HG03108 (cell line): ENCODE results near the gene TUBA8.

Source experiments
- ATAC-seq: cut with Tn5 transposase; IDR thresholded peaks from one replicate; pipeline ENCODE4 v1.9.1; 2021; ENCODE audit warnings: moderate library complexity; ENCODE audit not compliant: unreplicated experiment

Gene TUBA8

DNA sequence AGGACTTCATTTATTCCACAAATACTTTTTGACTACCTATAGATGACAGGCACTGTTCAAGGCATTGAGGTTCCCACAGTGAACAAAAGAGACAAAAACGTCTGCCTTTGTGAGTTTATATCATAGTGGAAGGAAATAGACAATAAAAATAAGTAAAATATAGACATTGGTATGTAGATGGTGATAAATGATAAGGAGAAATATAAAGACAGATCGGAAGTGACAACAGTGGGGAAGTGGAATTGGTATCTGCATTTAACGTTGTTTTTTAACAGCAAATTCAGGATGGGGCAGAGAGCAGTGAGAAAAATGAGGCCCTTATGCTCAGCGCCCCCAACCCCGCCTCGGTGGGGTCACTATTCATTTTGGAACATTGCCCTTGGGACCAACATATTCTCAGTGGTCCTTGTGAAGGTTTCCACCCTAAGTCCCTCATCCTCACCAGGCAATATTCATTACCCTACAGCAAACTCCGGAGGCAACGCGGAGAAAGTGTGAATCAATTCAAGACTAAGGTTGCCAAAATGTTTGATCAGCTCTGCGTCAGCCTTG is 33.4 kb upstream of the TUBA8 start:
- ATAC-seq = no peak

DNA sequence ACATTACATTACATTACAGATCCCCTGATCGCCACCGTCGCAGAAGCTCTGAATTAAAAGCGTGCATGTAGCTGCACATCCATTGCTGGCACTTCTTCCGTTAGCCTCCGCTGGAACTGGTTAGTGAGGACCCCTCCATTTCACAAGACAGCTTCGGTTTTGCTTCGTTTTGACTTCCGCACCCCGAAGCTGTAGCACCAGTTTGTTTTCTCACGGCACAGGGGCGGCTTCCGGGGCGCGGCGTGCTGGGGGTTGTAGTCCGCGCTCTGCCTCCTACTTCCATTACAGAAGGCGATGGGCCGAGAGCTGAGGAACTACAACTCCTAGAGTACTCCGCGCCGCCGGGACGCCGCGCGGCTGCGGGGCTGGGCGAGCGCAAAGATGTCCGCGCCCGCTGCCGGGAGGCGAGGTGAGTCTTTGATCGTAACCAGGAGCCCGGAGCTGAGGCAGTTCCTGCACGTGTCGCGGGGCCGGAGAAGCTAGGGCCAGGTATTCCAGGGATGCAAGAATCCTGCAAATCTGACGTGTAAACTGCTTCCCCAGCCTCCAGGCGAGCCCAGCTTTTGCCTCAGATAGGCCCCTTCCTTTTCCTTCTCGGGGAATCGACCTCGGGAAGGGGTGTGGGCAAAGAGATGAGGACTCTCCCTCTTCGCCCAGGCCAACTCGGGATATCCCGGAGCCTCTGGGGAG is 32.8 kb upstream of the TUBA8 start, which contains the start of gene PEX26:
PEX26 (plus strand) TSS at position 352 of the 690 bp plus-strand sequence. CDS start 387 bp downstream, outside the sequence.
- peak; percentile 93 for ATAC-seq

DNA sequence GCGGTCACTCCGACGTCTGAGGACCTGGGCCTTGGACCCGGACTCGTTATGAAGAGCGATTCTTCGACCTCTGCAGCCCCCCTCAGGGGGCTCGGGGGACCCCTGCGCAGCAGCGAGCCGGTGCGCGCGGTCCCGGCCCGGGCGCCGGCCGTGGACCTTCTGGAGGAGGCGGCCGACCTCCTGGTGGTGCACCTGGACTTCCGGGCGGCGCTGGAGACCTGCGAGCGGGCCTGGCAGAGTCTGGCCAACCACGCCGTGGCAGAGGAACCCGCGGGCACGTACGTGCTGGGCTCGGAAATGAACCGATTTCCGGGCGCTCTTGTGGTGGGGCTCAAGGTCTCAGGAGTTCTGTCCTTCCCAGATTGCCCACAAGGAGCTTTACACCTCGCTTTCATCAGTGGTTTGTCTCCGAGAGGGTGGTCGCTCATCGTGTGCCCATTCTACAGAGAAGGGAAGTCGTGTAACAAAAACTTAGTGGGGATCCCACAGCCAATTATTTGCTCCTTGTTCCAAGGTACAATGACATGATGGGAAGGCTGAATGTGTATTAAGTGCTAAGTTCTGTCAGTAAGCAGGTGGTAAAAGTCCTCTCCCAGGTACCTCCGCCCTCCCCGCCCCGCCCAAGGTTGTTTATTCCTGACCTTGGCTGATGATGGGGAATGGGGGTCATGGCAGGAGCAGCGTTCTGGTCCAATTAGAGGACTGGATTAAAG is 32.1 kb upstream of the TUBA8 start:
- no peak for ATAC-seq

DNA sequence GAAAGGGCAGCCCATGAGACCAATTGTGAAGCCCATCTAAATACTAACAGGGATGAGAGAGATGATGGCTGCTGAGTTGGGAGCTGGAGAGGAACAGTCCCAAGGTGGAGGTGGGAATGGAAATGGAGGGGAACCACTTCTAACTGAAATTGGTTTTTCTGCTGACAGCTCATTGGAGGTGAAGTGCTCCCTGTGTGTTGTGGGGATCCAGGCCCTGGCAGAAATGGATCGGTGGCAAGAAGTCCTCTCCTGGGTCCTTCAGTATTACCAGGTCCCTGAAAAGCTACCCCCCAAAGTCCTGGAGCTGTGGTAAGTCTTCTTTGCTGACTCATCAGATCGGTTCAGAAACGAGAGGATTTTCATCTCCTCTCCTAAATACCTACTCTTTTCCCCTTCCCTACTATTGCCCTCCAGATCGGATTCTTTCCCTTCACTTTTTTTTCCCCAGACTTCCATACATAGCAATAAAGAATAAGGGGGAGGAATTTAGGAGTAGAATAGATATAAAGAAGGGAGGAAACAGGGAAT is 30.8 kb upstream of the TUBA8 start:
- no peak for ATAC-seq

DNA sequence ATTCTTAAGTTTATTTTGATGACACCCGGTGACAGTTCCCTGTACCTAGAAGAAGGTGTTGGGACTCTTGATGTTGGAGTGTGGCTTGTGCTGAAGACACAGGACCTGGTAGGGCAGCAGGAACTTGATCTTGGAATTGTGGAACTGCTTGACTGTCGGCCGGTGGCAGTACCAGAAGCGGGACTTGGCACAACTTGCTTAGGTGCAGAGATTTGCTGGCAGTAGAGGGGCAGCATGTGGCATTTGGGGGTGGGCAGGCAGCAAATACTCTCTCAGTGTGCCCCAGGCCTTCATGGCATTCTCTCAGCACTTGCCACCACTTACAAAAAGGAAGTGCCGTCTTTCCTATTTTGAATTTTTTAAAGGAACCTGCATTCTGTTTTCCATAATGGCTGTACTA is 29.2 kb upstream of the TUBA8 start:
- no peak for ATAC-seq

DNA sequence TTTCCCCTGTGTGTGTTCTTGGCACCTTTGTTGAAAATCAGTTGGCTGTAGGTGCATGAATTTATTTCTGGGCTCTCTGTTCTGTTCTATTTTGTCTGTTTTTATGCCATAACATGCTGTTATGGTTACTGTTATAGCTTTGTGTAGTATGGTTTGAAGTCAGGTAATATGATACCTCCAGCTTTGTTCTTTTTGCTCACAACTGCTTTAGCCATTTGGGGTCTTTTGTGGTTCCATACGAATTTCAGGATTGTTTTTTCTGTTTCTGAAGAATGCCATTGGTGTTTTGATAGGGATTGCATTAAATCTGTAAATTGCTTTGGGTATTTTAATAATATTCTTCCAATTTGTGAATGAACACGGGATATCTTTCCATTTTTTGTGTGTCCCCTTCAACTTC is 28.1 kb upstream of the TUBA8 start:
- no peak for ATAC-seq

DNA sequence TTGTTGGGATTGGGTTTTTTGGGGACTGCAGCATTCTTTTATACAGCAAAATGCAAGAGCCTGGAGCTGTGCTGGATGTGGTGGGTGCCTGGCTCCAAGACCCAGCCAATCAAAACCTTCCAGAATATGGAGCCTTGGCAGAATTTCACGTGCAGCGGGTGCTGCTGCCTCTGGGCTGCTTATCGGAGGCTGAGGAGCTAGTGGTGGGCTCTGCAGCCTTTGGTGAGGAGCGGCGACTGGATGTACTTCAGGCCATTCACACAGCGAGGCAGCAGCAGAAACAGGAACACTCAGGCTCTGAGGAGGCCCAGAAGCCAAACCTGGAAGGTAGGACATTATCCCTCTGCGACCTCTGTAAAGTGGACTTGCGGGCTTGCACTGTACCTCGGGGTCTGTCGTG is 27.2 kb upstream of the TUBA8 start:
- ATAC-seq = no peak

DNA sequence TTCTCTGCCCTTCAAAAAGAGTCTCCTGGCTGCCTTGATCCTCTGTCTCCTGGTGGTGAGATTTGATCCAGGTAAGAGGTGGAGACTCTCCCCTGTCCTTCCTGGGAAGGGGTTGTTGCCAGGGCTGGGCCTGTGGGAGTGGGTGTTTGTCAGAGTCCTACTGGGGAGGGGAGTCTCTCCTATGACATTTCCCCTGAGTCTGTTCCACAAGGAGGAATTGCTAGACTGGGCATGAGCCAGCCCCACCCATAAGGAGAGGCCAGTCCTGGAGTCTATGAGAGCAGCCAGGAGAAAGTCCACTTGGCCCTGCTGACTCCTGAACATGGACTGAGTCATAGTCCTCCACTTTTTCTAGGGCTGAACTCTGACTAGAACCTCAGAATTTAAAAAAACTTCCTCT is 25.4 kb upstream of the TUBA8 start:
- no peak for ATAC-seq

DNA sequence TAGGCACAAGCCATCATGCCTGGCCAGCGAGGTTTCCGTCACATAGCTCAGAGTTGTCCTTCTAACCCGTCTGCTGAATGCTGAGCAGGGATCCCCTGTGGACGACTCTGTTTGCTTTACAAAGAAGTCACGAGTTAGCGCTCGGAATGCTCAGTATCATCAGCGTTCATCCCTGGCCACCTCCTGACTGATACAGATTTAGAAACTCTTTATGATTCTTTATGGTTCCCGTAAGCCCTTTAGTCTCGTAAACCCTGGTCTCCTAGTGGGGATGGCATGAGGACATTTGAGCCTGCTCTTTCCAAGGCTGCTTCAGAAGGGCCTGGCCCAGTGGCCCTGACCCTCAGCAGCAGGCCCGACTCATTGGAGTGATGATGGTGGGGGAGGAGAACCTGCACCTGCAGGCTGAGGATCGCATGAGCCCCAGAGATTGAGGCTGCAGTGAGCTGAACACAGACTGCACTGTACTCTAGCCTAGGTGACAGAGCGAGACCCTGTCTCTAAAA is 23.2 kb upstream of the TUBA8 start:
- no peak for ATAC-seq

DNA sequence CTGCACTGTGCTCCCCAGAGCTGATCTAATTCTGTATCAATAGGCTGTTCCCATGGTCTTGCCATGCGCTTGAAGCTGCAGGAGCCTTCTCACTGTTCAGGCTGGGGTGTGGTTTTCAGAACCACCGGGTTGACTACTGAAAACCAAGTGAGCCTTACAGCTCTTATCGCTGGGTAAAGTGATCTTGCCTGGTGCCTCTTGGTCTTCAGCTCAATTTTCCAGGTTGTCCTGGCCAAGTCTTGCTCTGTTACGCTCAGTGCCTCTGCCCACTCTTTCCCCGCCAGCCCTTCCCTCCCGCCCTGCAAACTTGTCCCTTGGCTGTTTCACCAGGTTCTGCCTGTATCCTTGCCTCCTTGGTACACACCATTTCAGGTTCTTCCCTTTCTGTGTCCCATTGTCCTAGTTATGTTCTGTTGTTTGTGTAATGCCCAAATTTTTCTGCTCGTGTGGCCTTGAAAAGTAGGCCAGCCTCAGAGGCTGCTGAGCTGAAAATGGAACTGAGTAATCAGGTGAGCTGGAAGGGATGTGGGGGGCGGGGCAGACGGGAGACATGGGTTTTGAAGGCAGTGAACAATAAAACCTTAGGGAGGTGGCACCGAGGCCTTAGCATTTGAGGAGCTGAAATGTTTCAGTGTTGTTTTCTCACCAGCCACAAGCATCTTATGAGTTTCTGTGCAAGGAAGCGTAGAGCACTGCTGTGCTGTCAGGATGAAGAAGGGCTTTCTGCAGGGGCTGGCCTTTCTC is 21.6 kb upstream of the TUBA8 start:
- ATAC-seq = no peak

DNA sequence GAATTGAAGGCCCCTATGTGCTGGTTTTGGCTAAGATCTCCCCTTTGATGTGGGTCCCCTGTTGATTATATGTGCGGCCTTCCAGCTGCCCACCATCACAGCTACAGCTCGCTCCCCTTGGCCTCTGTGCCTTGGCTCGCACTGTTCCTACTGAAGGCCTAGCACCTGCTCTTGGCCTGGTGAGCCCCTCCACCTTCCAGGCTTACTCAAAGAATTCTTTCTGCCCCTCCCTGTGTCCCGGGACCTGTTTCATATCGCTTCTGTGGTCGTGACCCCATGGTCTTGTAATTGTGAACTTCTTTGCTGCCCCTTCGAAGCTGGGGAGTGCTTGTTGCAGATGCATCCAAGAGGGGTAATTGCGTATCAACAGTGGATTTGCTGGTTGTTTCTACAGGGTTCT is 20.3 kb upstream of the TUBA8 start:
- ATAC-seq = no peak

DNA sequence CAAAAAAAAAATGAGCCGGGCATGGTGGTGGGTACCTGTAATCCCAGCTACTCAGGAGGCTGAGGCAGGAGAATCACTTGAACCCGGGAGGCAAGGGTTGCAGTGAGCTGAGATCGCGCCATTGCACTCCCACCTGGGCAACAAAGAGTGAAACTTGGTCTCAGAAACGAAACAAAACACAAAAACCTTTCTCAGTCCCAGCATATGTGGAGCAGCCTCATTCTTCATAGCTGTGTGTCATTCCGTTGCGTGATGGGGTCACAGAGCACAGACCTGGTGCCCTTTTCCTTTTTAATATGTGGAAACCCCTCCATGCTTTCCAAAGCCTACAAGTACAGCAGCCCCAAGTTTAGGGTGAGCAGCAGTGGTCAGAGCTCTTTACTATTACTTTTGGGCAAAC is 19.1 kb upstream of the TUBA8 start:
- no peak for ATAC-seq

DNA sequence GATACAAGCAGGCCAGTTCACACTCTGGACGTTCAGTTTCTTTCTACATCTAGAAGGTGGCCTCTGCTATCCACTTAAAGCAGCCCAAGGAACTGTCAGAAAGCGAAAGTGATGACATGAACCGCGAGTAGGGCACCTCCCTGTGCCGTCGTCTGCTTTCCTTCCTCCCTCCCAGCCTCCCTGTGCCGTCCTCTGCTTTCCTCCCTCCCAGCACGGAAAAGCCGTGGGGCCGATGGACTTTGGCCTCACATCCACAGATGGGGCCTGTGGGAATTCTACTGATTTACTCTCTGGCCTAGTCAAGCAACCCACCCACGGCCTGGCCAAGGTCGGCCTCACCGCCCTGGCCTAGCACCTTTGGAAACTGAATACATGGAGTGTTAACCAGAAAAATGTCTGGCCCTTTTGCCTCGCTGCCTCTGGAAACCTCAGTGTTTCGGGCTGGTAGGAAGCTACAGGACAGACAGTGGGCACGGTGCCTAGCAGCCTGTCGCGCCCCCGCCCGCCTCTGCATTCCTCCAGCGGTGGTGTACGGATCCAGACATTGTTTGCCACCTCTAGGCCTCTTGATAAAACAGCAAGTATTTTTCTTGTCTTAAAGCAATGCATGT is 18.6 kb upstream of the TUBA8 start:
- no peak for ATAC-seq

DNA sequence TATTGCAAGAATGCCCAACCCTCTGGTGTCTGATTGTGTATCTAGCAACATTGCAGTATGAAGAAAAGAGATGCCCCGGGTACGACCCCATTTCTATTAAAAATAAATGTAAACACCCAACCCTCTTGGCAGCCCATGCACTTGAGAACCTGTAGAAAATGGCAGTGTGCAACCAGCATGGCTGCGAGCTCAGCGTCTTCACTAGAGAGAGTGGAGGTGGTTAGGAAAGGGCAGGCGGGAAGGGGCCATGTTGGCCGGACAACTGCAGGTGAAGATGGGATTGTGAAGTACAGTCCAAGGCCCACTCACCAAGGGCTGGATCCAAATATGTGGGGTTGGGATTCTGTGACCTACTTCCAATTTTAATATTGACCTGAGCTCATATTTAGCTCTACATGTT is 16.9 kb upstream of the TUBA8 start:
- no peak for ATAC-seq

DNA sequence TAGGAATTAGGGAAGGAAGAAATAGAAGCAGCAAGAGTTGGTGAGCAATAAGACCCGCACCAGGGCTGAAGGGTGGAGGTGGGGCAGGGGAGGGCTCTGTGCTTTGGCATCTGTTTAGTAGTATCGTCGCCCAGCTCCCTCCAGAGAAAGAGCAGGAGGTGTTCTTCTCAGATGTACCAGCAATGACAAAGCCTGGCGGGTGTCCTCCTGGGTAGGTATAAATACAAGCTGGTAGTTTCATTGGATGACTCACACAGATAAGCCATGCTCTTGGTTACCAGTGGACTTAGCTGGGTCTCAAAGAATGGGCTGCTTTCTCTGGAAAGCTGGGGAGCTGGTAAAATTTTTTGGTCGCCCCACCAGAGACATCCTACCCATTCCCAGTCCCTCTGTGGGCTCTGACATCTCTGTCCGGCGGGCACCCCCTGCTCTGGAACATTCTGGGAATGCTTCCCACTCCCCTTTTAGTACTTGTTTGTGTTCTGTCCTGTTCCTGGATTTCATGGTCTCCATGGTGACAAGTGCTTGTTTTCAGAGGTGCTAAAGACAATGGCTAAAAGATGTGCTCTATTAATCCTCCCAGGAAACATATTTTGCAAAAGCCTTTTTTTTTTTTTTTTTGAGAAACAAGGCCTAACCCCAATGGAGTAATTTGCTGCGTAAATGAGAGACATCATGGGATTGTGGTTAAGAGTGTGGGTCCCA is 15.4 kb upstream of the TUBA8 start:
- ATAC-seq = no peak

DNA sequence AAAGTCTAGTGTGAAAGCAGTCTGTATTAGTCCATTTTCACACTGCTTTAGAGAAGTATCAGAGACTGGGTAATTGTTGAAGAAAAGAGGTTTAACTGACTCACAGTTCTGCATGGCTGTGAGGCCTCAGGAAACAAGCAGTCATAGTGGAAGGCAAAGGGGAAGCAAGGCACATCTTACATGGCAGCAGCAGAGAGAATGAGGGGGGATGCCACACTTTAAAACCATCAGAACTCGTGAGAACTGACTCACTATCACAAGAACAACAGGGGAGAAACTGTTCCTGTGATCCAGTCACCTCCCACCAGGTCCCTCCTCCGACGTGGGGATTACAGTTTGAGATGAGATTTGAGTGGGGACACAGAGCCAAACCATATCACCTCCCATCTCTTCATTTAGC is 13.8 kb upstream of the TUBA8 start:
- ATAC-seq = no peak

DNA sequence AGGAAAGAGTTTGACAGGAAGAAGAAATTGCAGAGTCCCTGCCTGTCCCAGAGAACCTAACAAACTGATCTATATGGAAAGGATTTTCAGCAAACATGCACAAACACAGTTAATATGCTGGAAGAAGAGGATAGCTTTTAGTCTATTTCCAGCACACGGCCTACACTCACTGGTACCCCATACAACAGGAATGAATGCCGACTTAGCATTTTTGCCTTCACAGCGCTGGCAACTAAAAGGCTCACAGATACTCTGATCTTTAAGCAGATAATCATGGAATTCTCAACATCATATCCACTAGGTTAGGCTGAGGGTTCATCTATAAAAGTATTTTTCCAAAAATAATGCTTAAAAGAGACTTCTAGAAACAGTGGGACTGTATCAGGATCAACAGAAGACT is 9.8 kb upstream of the TUBA8 start:
- ATAC-seq = no peak

DNA sequence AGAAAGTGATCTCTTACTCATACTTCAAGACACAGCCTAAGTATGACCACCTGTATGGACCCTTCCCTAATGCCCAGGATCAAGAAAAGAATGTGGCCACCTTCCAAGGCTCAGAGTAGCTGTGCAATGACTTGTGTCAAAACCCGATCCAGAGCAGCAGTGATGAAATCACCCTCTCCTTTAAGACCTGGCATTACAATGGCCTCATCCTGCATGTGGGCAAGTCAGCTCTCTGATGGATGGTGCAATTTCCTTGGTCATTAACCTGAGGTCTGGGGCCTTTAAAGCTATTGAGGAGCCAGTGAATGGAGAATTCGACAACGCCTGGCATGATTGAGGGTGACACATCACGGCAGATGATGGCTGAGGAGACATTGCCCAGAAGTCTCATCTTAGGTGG is 9.1 kb upstream of the TUBA8 start:
- ATAC-seq = no peak

DNA sequence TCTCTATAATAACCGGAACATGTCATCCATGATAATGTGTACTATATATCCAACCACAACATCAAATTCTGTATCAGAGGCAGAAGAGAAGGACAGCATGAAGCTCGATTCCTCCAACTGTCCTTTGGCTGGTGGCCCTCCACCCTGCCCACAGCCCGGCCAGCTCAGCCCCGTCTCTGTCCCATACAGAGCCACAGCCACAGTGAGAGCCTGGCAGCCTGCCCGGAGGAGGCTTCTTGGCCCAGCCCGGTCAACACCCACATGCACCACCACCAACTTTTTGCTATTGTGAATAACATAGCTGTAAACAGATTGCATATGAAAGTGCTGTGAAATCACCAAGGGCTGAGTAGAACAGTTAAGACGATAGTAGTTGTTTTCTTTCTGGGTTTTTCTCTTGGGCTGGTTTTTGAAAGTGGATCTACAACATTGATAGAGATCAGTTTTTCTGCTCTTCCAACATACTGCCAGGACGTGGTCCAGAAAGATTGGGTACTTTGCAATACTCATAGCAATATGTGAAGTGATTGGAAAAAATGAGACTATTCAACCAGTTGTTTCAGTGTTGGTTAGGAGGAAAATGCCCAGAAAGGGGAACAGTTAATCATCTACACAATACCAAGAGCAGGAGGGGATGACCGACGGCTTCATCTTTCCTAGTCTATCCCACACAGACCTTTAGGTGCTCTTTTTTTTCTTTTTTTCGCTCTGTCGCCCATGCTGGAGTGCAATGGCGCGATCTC is 6.9 kb upstream of the TUBA8 start:
- no peak for ATAC-seq

DNA sequence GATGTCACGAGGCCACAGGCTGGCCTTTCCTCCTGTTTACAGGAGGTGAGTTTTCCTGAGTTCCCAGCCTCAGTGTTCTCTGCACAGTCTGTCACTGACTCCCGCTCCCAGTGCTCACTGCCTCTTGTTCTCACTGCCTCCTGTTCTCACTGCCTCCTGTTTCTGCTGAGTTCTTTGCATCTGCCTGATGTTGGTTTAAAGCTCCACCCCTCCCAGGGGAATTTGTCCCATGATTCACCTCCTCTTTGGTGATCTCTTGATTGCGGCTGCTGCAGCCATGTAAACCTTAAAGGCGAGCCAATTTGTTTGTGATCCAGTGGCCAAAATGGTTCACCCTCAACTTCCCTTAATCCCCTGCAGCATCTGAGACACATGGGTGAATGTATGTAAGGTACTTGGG is 6.0 kb upstream of the TUBA8 start:
- ATAC-seq = no peak
